ENCODE results near the gene WIPF2. TPM values are rescaled to one million over a fixed set of nuclear protein-coding genes. Genes with fewer than 3 reads are reported as not detected.

Gene WIPF2
- total and polyA plus RNA-seq, 2 donors from 2014 or later: 9.9 to 36.4 TPM

- H3K36me3 ChIP-seq (ENCODE audit: control insufficient read depth in 2 of 3, insufficient read depth in 3 of 3, low read length in 3 of 3): no peaks in the 10 kb centered on the region
- H3K27me3 ChIP-seq (ENCODE audit: control insufficient read depth, insufficient read depth, low read length): no peaks in the 10 kb centered on the region
- TF ChIP-seq CTCF (IDR thresholded peaks at IDR 0.05; ENCODE audit: borderline replicate concordance, extremely low read depth, insufficient read depth): no peak
- no peak overlapping the region for H3K9ac ChIP-seq (ENCODE audit: low read length in 3 of 3)
- no peak for FAIRE-seq
- H3K27ac ChIP-seq (ENCODE audit: low read depth in 2 of 2, low read length in 2 of 2): peak overlapping the region in 1 of 2 donors; percentile 39
- no peak overlapping the region for H3K4me3 ChIP-seq (ENCODE audit: low read length in 3 of 3)
- H3K9me3 ChIP-seq (ENCODE audit: control insufficient read depth in 2 of 3, insufficient read depth in 1 of 3, low read length in 3 of 3): no peaks in the 10 kb centered on the region
- peaks cover 0 to 86% (median 68%) of the 10 kb centered on the region in 3 donors for H3K4me1 ChIP-seq (ENCODE audit: control insufficient read depth in 2 of 3, insufficient read depth in 2 of 3, low read depth in 1 of 3, low read length in 3 of 3)
- no peak for DNase-seq
- intact Hi-C loops (cut with DNase I): no loop called here
Measured at GRCh38 chr17:40327735-40328385, 108.8 kb downstream of the WIPF2 start.

DNA sequence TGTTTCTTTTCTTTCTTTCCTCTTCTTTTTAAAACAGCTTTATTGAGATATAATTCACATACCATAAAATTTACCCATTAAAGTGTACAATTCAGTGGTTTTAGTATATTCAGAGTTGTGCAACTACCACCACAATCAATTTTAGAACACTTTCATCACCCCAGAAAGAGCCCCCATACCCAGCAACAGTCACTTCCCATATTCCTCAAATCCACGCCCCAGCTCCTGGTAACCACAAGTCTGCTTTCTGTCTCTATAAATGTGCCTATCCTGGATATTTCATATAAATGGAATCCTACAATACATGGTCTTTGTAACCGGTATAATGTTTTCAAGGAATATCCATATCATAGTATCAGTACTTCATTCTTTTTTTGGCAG lies 109.3 kb downstream of the WIPF2 start:
- Histone ChIP-seq H3K9ac (ENCODE audit: low read length in 3 of 3) (no peak overlapping the region), H3K27me3 (ENCODE audit: control insufficient read depth, insufficient read depth, low read length) (no peaks in the 10 kb centered on the region), H3K27ac (ENCODE audit: low read depth in 2 of 2, low read length in 2 of 2) (peak overlapping the region in 1 of 2 donors; percentile 39), H3K4me1 (ENCODE audit: control insufficient read depth in 2 of 3, insufficient read depth in 2 of 3, low read depth in 1 of 3, low read length in 3 of 3) (peaks cover 0 to 82% (median 63%) of the 10 kb centered on the region in 3 donors), H3K36me3 (ENCODE audit: control insufficient read depth in 2 of 3, insufficient read depth in 3 of 3, low read length in 3 of 3) (no peaks in the 10 kb centered on the region), H3K4me3 (ENCODE audit: low read length in 3 of 3) (no peak overlapping the region), H3K9me3 (ENCODE audit: control insufficient read depth in 2 of 3, insufficient read depth in 1 of 3, low read length in 3 of 3) (no peaks in the 10 kb centered on the region)
- no peak for FAIRE-seq
- intact Hi-C loops (cut with DNase I): no loop called here
- DNase-seq: no peak
- no peak for TF ChIP-seq CTCF (IDR thresholded peaks at IDR 0.05; ENCODE audit: borderline replicate concordance, extremely low read depth, insufficient read depth)

- Histone ChIP-seq H3K9ac (ENCODE audit: low read length in 3 of 3) (peak overlapping the region in 1 of 3 donors; percentile 46), H3K4me1 (ENCODE audit: control insufficient read depth in 2 of 3, insufficient read depth in 2 of 3, low read depth in 1 of 3, low read length in 3 of 3) (peaks cover 2 to 85% (median 64%) of the 10 kb centered on the region in 3 donors), H3K9me3 (ENCODE audit: control insufficient read depth in 2 of 3, insufficient read depth in 1 of 3, low read length in 3 of 3) (no peaks in the 10 kb centered on the region), H3K4me3 (ENCODE audit: low read length in 3 of 3) (no peak overlapping the region), H3K27me3 (ENCODE audit: control insufficient read depth, insufficient read depth, low read length) (no peaks in the 10 kb centered on the region), H3K36me3 (ENCODE audit: control insufficient read depth in 2 of 3, insufficient read depth in 3 of 3, low read length in 3 of 3) (no peaks in the 10 kb centered on the region), H3K27ac (ENCODE audit: low read depth in 2 of 2, low read length in 2 of 2) (peak overlapping the region; percentile 73 to 89)
- FAIRE-seq (no peak), DNase-seq (no peak)
- no peak for TF ChIP-seq CTCF (IDR thresholded peaks at IDR 0.05; ENCODE audit: borderline replicate concordance, extremely low read depth, insufficient read depth)
- intact Hi-C loops (cut with DNase I): no loop called here
Measured at GRCh38 chr17:40329839-40330794, 111.0 kb downstream of the WIPF2 start.
